Astrocyte of the cerebellum (primary cell): ENCODE data around the gene TMEM18.

Source experiments
- DNase-seq: peaks from one replicate; pipeline ENCODE4 v3.0.0-alpha.2; 2011; ENCODE audit warnings: low read depth
- H3K4me3 ChIP-seq: 2 replicates; pipeline ENCODE4 v1.5.1; 2011; ENCODE audit warnings: mild to moderate bottlenecking, low read depth, low read length, moderate library complexity
- in situ Hi-C: cut with HindIII; loops from 2 replicates; pipeline ENCODE4 v1.10.0; 2017; ENCODE audit warnings: low sequenced_read_pairs
- TF ChIP-seq, protein P1 (sequence below): IDR thresholded peaks from 2 replicates; pipeline ENCODE4 v1.5.1; 2012; ENCODE audit warnings: low read length, low read depth, moderate library complexity, mild to moderate bottlenecking; ENCODE audit errors: missing control alignments

TMEM18 gene

GRCh38 chr2:694906-695510 is 17.8 kb upstream of the TMEM18 start:
- H3K4me3 ChIP-seq: no peak overlapping the region
- TF ChIP-seq, protein P1, sequence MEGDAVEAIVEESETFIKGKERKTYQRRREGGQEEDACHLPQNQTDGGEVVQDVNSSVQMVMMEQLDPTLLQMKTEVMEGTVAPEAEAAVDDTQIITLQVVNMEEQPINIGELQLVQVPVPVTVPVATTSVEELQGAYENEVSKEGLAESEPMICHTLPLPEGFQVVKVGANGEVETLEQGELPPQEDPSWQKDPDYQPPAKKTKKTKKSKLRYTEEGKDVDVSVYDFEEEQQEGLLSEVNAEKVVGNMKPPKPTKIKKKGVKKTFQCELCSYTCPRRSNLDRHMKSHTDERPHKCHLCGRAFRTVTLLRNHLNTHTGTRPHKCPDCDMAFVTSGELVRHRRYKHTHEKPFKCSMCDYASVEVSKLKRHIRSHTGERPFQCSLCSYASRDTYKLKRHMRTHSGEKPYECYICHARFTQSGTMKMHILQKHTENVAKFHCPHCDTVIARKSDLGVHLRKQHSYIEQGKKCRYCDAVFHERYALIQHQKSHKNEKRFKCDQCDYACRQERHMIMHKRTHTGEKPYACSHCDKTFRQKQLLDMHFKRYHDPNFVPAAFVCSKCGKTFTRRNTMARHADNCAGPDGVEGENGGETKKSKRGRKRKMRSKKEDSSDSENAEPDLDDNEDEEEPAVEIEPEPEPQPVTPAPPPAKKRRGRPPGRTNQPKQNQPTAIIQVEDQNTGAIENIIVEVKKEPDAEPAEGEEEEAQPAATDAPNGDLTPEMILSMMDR: no peak
- in situ Hi-C loops: loop anchor here (25.0 kb wide), 1 partner anchor 867 kb away; no protein-coding TSS in a partner anchor
- DNase-seq: no peak

DNA sequence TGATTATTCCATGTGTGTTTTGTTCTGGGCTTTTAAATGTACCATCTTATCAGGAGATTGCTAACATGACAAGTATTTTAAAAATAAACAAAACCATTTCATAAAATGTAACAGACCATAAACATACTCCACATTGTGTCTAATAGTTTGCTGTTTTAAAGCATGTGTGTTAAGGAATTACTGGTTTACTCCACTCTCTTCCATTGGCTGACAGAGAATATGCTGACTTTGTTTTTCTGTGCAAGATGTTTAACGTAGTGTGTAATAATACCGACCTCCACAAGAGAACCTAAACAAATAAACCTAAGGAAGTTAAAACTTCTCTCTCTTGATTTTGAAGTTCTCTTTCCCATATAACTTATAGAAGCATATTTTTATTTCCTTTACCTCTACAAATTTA is 17.0 kb upstream of the TMEM18 start:
- no peak overlapping the region for H3K4me3 ChIP-seq
- in situ Hi-C loops: loop anchor here (25.0 kb wide), 1 partner anchor 868 kb away; no protein-coding TSS in a partner anchor
- DNase-seq: no peak
- TF ChIP-seq, protein P1: no peak

DNA sequence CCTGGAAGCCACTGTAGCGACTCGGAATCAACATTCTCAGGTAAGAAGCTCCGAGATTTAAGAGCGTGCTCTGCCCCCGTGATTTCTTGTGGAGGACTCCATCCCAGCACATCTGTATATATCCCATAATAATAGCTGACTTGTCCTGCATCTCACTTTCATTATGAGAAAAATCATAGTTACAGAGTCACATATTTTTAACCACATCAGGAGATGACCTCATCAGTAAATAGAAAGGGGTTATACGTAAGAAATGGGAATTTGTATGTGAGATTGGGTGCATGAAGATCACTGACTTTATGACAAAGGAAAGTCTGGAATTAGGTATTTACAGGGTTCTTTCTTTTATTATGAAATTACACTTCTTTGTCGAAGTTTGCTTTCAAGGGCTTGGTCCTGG is 16.4 kb upstream of the TMEM18 start:
- DNase-seq: no peak
- TF ChIP-seq, protein P1: no peak
- in situ Hi-C loops: loop anchor here (25.0 kb wide), 1 partner anchor 869 kb away; no protein-coding TSS in a partner anchor
- no peak overlapping the region for H3K4me3 ChIP-seq

GRCh38 chr2:692767-693166 is 15.6 kb upstream of the TMEM18 start:
- in situ Hi-C loops: loop anchor here (25.0 kb wide), 1 partner anchor 870 kb away; no protein-coding TSS in a partner anchor
- TF ChIP-seq, protein P1: no peak
- DNase-seq: no peak
- H3K4me3 ChIP-seq: no peak overlapping the region

DNA sequence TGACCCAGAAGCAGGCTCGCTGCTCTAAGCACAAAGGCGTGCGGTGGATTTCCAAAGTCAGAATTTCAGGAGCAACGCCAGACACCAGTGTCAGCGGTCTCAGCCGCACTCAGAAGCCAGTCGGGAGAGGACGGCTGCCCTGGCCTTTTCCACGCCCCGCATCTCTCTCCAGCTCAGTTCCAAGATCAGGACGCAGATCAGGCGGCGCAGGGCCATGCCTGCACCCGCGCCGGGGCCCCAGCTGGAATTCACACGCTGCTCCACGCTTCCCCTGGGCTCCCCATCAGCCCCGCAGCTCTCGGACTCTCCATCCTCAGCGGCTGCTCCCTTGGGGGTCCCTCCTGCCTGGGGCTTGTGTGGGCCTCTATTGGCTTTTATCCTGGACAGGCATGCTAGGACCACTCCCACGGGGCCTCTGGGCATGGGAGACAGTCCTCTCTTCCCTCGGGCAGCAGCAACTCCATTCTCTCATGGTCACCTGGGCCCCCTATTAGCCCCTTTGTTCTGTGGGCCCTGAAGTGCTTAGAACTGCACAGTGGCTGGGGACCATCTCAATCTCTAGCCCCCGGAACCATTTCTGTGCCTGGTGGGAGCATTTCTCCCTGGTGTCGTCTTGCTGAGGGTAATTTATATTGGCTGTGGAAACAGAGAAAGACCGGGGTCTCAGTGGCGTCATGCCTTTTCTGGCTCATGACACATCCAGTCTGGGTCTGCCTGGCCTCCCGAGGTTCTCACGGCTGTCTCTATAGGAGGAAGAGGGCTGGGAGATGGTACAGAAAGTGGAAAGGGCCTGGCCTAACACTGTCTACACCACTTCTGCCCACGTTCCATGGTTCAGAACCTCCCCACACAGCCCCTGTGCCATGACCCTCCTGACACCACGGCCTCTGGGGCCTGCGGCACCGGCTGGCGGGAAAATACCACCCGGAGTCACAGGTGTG is 14.9 kb upstream of the TMEM18 start:
- no peak overlapping the region for H3K4me3 ChIP-seq
- in situ Hi-C loops: loop anchor here (25.0 kb wide), 1 partner anchor 870 kb away; no protein-coding TSS in a partner anchor
- TF ChIP-seq, protein P1: no peak
- no peak for DNase-seq

DNA sequence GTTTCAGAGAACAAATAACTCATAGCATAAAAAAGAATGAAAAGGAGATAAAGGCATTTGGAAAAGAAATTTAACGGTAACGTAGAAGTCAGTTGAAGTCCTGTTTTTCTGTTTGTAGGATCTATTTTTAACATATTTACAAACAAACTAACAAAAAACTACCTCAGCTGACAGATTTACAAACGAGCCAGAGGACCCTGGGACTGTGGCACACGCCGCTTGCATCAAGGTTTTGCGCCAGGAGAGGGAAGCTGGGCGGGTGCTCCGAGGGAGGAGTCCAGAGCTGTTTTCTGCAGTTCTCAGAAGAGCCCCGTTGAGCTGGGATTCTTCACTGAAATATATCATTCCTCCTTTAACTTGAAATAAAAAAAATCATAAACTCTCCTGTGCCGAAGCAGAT is 13.6 kb upstream of the TMEM18 start:
- no peak overlapping the region for H3K4me3 ChIP-seq
- DNase-seq: no peak
- in situ Hi-C loops: loop anchor here (25.0 kb wide), 1 partner anchor 872 kb away; no protein-coding TSS in a partner anchor
- TF ChIP-seq, protein P1: no peak
